Dermis blood vessel endothelial cell (primary cell): ENCODE data around the gene TBC1D19. TPM values are rescaled to one million over a fixed set of nuclear protein-coding genes. Genes with fewer than 3 reads are reported as not detected.
"Not testable (repeated sequence)": the region's sequence is repeated elsewhere in the genome, so short reads cannot be mapped to it uniquely, and the experiment has no call there.

Experiments used
- DNase-seq: peaks from one replicate; pipeline ENCODE4 v3.0.0; 2010
- total RNA-seq: library from RNA; depleted of rRNA; stranded (reverse); fragments of >200 nt; gene quantifications from 2 replicates; pipeline ENCODE4 v1.2.3, GENCODE V29; 2014

The TBC1D19 gene, protein sequence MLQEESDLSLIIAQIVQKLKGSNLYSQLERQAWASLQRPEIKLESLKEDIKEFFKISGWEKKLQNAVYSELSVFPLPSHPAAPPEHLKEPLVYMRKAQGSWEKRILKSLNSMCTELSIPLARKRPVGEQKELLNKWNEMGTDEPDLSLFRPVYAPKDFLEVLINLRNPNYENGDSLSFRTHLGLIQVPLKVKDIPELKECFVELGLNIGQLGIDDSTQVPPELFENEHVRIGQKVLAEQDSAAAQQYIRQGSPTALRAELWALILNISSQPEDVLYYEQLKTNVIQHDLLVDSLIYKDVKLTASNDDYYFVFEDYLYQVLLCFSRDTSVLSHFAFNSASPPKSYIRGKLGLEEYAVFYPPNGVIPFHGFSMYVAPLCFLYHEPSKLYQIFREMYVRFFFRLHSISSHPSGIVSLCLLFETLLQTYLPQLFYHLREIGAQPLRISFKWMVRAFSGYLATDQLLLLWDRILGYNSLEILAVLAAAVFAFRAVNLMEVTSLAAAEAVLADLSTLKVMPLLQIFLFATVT
- 14.2 and 16.7 TPM in 2 replicates for total RNA-seq

GRCh38 chr4:26583865-26584652 lies at the start of gene TBC1D19:
TBC1D19 (plus strand) TSS chr4:26584084; CDS start chr4:26584194, 110 bp downstream.
- peak; percentile 89 for DNase-seq

DNA sequence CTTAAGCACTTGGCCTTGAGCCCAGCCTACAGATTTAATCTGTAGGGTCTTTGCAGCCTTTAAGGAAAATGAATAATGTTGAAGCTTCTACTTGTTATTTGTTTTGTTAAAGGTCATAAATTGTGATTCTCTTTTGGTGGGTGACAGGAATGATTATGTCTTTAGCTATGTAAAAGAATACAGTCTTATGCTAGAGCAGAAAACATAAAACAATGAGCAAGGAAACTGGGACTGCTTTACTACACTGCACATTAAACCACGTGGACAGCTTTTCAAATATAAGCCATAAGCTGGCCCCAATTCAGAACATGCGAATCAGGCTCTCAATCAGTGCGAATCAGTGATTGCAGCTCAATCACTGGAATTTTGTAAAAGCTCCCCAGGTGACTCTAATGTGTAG lies 40.9 kb upstream of the TBC1D19 start:
- DNase-seq: no peak

GRCh38 chr4:26544421-26544820 lies 39.5 kb upstream of the TBC1D19 start:
- DNase-seq: no peak

DNA sequence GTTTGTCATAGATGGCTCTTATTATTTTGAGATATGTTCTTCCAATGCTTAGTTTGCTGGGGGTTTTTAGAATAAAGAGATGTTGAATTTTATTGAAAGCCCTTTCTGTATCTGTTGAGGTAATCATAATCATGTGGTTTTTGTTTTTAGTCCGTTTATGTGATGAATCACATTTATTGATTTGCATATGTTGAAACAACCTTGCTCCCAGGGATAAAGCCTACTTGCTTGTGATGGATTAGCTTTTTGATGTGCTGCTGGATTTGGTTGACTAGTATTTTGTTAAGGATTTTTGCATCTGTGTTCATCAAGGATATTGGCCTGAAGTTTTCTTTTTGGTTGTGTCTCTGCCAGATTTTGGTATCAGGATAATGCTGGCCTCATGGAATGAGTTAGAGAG lies 35.5 kb upstream of the TBC1D19 start:
- not testable (repeated sequence) for DNase-seq

DNA sequence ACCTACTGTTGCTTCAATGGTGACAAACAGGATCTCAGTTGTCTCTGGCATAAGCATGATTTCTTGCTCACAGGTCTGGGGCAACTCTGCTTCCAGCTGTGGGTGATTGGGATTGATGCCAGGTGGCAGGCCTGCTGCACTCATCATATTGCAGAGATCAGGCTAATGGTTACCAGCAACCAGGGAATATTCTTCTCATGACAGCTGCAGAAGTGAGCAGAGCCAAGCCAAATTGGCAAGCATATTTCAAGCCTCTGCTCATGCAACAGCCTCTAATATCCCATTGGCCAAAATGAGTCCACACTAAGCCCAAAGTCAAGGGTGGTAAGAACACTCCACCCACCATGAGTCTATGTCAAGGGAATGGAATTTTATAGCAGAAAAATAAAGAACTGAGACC lies 26.7 kb upstream of the TBC1D19 start:
- no peak for DNase-seq

DNA sequence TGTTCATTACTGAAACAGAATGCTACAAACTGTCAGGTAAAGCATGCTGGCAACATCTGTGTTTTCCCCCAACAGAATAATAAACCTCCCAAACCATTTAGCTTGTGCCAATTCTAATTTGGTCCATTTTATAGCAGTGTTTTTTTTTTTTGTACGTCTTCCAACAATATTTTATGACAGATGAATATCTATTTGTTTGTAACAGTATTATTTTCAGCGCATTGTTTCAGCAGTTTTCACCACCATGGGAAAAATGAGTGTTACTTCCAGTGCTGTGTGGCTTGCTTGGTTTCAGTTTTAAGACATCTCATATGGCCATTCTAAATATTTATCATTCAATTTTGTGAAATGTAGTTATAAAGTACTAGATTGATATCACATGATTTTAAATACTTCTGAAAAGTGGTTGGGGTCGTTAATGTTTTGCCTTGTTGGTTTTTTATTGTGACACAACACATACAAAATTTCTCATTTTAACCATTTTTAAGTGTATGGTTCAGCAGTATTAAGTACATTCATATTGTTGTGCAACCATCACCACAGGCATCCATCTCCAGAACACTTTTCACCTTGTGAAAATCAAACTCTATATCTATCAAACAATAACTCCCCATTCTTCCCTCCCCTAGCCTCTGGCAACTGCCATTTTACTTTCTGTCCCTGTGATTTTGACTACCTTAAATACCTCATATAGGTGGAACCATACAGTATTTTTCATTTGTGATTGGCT lies 25.6 kb upstream of the TBC1D19 start:
- no peak for DNase-seq

DNA sequence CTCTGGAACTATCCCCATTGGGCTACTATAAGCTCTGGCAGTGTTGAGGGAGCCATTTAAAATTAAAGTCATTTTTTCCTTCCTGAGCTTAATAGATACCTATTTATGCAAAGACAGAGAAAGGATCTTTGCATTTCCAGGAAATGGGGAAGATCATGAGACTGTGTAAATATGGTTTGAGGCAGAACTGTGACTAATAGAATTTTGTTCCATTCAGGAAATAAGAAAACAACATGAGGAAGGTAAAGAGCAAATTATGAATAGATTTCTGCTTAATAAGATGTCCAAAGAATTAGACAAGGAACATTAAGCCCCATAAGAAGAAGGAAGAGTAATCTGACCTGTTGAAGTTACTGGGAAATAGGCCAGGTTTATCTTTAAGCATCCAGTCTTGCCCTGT lies 17.8 kb upstream of the TBC1D19 start:
- DNase-seq: no peak

GRCh38 chr4:26568446-26568994 lies 15.4 kb upstream of the TBC1D19 start:
- DNase-seq: peak; percentile 78

- no peak for DNase-seq
Measured at GRCh38 chr4:26570596-26570995, 13.3 kb upstream of the TBC1D19 start.

- no peak for DNase-seq
Measured at GRCh38 chr4:26573389-26573794, 10.5 kb upstream of the TBC1D19 start.

- no peak for DNase-seq
Measured at GRCh38 chr4:26574563-26574962, 9.3 kb upstream of the TBC1D19 start.

GRCh38 chr4:26576231-26576739 lies 7.6 kb upstream of the TBC1D19 start:
- DNase-seq: no peak

DNA sequence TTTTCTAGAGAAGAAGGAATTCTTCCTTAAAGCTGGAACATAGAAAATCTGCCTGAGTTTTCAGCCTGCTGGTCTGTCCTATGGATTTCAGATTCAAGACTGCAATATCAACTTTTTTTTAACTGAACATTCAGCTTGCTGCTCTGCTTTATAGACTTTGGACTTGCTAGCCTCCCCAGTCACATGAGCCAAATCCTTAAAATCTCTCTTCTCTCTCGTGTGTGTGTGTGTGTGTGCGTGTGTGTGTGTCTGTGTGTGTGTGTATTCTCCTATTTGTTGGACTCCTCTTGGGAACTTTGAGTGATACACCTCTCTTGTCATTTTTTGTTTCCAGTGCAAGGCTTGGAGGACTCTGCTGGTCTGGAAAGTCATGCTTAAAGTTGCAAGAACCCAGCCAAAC lies 6.8 kb upstream of the TBC1D19 start:
- DNase-seq: no peak

- no peak for DNase-seq
Measured at GRCh38 chr4:26579169-26579568, 4.7 kb upstream of the TBC1D19 start.

DNA sequence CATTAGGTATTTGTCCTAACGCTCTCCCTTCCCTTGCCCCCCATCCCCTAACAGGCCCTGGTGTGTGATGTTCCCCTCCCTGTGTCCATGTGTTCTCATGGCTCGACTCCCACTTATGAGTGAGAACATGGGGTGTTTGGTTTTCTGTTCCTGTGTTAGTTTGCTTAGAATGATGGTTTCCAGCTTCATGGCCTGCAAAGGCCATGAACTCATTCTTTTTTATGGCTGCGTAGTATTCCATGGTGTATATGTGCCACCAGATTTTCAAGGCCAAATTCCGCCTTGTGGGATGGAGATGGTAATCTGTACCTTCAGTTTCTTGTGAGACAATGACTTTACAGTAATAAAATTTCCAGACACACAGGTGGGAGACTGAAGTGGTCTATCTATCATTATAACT lies 2.5 kb upstream of the TBC1D19 start:
- not testable (repeated sequence) for DNase-seq

GRCh38 chr4:26583538-26583864 lies 383 bp upstream of the TBC1D19 start:
- DNase-seq: no peak

DNA sequence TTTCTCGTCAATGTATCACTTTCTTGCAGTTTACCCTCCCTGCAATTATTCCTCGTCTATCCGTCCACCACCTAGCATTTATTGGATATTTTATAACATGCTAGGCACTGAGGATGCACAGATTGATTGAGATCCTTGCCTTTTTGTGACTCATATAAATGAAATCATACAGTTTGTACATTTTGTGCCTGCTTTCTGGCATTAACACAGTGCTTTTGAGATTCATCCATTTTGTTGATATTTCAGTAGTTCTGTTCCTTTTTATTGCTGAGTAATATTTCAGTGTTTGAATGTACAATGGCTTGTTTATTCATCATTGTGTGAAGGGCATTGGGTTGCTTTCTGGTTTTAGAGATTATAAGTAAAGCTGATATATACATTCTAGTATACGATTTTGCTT lies 841 bp downstream of the TBC1D19 start:
- DNase-seq: no peak

GRCh38 chr4:26589705-26590104 lies 5.8 kb downstream of the TBC1D19 start:
- no peak for DNase-seq

- DNase-seq: no peak
Measured at GRCh38 chr4:26590639-26591038, 6.8 kb downstream of the TBC1D19 start.

- not testable (repeated sequence) for DNase-seq
Measured at GRCh38 chr4:26593557-26593956, 9.7 kb downstream of the TBC1D19 start.

GRCh38 chr4:26594371-26594770 lies 10.5 kb downstream of the TBC1D19 start:
- no peak for DNase-seq

DNA sequence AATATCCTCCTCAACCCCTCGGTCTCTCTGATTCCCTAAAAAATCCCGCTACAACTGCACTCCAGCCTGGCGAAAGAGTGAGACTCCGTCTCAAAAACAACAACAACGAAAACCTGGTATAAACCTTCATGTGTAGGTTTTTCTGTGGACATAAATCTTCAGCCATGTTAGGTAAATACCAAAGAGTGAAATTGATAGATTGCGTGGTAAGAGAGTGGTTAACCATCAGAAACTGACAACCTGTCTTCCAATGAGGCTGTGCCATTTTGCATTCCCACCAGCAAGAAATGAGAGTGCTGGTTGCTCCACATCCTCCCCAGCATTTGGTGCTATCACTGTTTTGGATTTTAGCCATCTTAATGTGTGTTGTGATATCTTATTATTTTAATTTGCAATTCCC lies 10.9 kb downstream of the TBC1D19 start:
- DNase-seq: no peak

- DNase-seq: no peak
Measured at GRCh38 chr4:26596843-26597242, 13.0 kb downstream of the TBC1D19 start.
